ENCODE data around the gene UNC13B.

UNC13B gene

DNA sequence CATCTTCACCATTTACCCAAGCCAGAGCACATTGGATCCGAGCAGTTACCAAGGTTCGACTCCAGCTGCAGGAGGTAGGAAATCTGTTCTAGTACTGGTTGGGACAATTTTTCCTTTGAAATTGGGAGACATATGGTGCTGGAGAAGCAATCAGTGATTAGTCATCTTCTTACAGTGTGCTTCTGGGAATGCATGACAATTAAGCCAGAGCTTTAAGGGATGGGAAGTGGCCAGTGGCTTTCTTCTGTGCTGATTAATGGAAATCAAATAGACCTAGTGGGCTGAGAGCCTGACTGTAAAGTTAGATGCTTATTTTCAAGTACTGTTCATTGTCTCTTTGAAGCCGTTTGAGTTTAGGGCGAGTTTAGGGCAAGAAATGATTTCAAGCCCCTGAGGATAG, 152.1 kb downstream of the UNC13B start:
- no peak for TF ChIP-seq TAF1 (IDR thresholded peaks at IDR 0.05; ENCODE audit: borderline replicate concordance, insufficient read depth, low read length)
- TF ChIP-seq, protein P1, sequence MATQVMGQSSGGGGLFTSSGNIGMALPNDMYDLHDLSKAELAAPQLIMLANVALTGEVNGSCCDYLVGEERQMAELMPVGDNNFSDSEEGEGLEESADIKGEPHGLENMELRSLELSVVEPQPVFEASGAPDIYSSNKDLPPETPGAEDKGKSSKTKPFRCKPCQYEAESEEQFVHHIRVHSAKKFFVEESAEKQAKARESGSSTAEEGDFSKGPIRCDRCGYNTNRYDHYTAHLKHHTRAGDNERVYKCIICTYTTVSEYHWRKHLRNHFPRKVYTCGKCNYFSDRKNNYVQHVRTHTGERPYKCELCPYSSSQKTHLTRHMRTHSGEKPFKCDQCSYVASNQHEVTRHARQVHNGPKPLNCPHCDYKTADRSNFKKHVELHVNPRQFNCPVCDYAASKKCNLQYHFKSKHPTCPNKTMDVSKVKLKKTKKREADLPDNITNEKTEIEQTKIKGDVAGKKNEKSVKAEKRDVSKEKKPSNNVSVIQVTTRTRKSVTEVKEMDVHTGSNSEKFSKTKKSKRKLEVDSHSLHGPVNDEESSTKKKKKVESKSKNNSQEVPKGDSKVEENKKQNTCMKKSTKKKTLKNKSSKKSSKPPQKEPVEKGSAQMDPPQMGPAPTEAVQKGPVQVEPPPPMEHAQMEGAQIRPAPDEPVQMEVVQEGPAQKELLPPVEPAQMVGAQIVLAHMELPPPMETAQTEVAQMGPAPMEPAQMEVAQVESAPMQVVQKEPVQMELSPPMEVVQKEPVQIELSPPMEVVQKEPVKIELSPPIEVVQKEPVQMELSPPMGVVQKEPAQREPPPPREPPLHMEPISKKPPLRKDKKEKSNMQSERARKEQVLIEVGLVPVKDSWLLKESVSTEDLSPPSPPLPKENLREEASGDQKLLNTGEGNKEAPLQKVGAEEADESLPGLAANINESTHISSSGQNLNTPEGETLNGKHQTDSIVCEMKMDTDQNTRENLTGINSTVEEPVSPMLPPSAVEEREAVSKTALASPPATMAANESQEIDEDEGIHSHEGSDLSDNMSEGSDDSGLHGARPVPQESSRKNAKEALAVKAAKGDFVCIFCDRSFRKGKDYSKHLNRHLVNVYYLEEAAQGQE (IDR thresholded peaks at IDR 0.05; ENCODE audit: insufficient read depth in 1 of 2, low read depth in 2 of 2, low read length in 2 of 2): no peak
- no peak for TF ChIP-seq POLR2AphosphoS5 (IDR thresholded peaks at IDR 0.05; ENCODE audit: low read depth, low read length)
- TF ChIP-seq SIN3A (IDR thresholded peaks at IDR 0.05; ENCODE audit: borderline replicate concordance, insufficient read depth, low read length): no peak
- no peak for TF ChIP-seq FOXP2 (optimal IDR thresholded peaks at IDR 0.05; ENCODE audit: borderline replicate concordance, extremely low read depth, extremely low read length, insufficient read depth)

DNA sequence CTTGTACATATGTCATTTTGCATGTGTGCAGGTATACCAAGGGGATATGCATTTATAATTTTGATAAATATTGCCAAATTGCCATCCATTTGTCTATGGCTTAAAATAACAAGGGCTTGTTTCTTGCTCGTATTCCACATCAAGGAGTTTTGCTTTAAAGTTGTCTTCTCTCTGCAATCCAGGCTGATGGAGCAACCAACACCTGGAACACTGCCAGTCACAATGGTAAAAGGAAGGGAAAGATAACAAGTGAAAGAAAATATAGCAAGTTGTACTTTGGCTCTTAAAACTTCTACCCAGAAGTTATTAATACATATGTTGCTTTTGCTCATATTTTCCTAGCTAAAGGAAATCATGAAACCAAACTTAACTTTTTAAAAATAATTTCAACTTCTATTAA, 156.9 kb downstream of the UNC13B start:
- TF ChIP-seq, protein P1 (IDR thresholded peaks at IDR 0.05; ENCODE audit: insufficient read depth in 1 of 2, low read depth in 2 of 2, low read length in 2 of 2): no peak
- TF ChIP-seq POLR2AphosphoS5 (IDR thresholded peaks at IDR 0.05; ENCODE audit: low read depth, low read length): no peak
- TF ChIP-seq SIN3A (IDR thresholded peaks at IDR 0.05; ENCODE audit: borderline replicate concordance, insufficient read depth, low read length): no peak
- no peak for TF ChIP-seq FOXP2 (optimal IDR thresholded peaks at IDR 0.05; ENCODE audit: borderline replicate concordance, extremely low read depth, extremely low read length, insufficient read depth)
- TF ChIP-seq TAF1 (IDR thresholded peaks at IDR 0.05; ENCODE audit: borderline replicate concordance, insufficient read depth, low read length): no peak

DNA sequence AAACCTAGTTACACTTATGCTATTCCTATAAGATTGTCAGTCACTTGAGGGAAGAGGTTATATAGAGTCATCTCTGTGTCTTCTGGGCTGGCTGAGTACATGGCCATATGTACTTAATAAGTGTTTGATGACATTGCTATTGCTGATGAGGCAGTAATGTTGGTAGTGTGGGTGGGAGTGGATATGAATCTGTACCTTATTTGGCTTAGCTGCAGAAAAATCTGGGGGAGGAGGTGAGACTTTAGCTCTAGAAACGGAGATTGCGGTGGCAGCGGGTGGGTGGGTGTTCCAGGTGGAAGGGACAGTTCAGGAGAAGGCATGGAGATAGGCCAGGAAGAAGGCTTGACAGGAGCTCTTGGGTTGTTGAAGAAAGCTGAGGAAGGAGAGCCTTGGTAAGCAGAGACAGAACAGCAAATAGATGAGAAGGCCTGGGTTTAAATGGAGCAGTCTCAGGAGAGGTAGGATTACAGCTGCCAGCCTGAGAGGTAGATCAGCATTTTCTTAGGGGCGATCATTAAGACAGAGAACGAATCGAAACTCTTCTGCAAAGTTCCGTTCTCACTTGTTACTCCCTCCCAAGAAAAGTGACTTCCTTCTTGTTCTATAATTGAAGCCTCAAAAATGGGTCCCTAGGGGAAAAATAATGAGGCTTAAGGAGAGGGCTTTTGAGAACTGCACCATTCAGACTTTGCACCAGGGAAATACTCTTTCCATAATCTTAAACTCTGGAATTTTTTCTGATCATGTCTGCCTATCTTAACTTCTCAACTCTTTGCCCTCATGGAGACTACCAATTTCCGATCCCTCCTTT, 160.5 kb downstream of the UNC13B start:
- TF ChIP-seq TAF1 (IDR thresholded peaks at IDR 0.05; ENCODE audit: borderline replicate concordance, insufficient read depth, low read length): no peak
- no peak for TF ChIP-seq FOXP2 (optimal IDR thresholded peaks at IDR 0.05; ENCODE audit: borderline replicate concordance, extremely low read depth, extremely low read length, insufficient read depth)
- TF ChIP-seq POLR2AphosphoS5 (IDR thresholded peaks at IDR 0.05; ENCODE audit: low read depth, low read length): no peak
- TF ChIP-seq, protein P1 (IDR thresholded peaks at IDR 0.05; ENCODE audit: insufficient read depth in 1 of 2, low read depth in 2 of 2, low read length in 2 of 2): no peak
- TF ChIP-seq SIN3A (IDR thresholded peaks at IDR 0.05; ENCODE audit: borderline replicate concordance, insufficient read depth, low read length): no peak

DNA sequence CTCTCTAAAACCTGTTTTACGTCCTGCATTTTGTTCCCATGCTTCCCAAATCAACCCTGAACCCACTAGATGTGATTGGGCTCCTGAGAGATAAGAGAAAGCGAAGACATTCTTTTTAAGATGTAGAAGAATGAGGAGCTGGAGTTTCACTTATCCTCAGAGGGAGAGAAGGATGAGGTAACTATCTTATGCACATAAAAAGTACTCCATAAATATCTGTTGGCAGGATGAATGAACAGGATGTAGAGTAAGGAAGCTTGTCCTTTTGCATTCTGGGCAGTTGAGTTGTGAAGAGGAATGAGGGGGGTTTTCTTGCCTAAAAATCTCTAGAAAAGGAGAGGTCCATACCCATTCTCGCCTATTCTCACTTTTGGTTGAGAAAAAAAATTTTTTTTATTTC, 163.2 kb downstream of the UNC13B start:
- TF ChIP-seq TAF1 (IDR thresholded peaks at IDR 0.05; ENCODE audit: borderline replicate concordance, insufficient read depth, low read length): no peak
- TF ChIP-seq FOXP2 (optimal IDR thresholded peaks at IDR 0.05; ENCODE audit: borderline replicate concordance, extremely low read depth, extremely low read length, insufficient read depth): no peak
- no peak for TF ChIP-seq SIN3A (IDR thresholded peaks at IDR 0.05; ENCODE audit: borderline replicate concordance, insufficient read depth, low read length)
- TF ChIP-seq, protein P1 (IDR thresholded peaks at IDR 0.05; ENCODE audit: insufficient read depth in 1 of 2, low read depth in 2 of 2, low read length in 2 of 2): no peak
- no peak for TF ChIP-seq POLR2AphosphoS5 (IDR thresholded peaks at IDR 0.05; ENCODE audit: low read depth, low read length)
